GM19455 (cell line): ENCODE measurements around the gene KRTAP4-11.
"Not testable (repeated sequence)": the region's sequence is repeated elsewhere in the genome, so short reads cannot be mapped to it uniquely, and the experiment has no call there.

Experiments
- ATAC-seq: cut with Tn5 transposase; IDR thresholded peaks from one replicate; pipeline ENCODE4 v1.9.1; 2021; ENCODE audit not compliant: unreplicated experiment

Gene KRTAP4-11

DNA sequence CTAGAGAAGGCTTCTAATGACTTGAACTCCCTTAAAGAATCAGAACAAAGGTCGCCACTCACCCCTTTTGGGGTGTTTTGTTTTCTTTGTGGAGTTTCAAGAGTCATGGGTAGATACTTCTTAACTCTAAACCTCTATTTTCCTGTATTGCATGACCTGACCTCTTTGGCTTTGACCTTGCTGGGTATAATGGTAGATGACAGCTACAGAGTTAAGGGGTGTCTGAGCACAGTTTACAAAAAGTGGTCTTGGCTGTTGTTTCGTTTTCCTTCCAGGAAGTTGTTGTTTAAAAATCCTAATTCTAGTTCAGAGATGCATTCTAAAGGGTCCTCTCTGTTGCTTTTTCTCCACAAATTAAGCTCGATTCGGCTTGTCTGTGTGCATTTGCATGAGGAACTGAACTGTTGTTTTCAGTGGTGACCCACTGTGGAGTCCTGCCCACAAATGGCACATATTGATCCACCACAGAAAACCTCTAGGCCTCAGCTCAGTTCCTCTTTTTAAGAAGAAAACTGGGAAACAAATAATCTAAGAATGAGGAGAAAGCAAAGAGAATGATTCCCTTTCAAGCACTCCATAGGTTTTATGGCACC lies 29.3 kb downstream of the KRTAP4-11 start:
- ATAC-seq: not testable (repeated sequence)

DNA sequence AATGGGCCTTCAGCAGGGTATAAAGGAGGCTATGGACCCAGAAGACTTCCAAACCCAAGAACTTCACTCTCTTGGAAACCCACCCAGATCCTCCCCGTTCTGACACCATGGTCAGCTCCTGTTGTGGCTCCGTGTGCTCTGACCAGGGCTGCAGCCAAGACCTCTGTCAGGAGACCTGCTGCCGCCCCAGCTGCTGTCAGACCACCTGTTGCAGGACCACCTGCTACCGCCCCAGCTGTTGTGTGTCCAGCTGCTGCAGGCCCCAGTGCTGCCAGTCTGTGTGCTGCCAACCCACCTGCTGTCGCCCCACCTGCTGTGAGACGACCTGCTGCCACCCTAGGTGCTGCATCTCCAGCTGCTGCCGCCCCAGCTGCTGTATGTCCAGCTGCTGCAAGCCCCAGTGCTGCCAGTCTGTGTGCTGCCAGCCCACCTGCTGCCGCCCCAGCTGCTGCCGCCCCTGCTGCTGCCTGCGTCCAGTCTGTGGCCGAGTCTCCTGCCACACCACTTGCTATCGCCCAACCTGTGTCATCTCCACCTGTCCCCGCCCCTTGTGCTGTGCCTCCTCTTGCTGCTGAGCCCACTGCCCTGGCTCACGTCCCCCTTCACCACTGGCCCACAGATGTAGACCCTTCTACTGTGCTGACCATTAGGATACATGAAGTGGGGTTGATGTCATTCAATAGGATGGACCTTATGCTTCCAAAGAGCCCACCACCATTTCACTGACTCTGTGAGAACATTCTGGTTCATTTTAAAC lies 33.9 kb downstream of the KRTAP4-11 start, which contains the start of gene KRTAP4-7:
TSS of gene KRTAP4-7 (plus strand) at position 51 of the 757 bp plus-strand sequence. CDS start at position 108, 57 bp downstream.
- ATAC-seq: not testable (repeated sequence)

DNA sequence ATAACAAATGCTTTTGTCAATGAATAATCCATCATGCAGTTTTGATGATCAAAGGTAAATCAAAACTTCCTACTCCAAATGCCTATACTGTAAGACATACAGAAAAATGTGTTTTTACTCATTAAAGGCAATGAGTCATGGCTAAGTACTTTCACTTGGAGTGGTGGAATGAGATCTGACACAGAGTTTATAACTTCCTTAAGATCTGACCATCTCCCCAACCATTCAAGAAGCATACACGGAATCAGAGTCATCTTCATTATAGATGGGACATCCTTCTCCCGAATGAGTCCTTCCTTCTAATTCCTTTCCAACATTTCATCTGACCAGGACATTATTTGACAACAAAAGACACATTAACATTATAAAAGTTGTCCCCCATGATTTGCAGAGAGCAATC lies 34.7 kb downstream of the KRTAP4-11 start:
- ATAC-seq: not testable (repeated sequence)

DNA sequence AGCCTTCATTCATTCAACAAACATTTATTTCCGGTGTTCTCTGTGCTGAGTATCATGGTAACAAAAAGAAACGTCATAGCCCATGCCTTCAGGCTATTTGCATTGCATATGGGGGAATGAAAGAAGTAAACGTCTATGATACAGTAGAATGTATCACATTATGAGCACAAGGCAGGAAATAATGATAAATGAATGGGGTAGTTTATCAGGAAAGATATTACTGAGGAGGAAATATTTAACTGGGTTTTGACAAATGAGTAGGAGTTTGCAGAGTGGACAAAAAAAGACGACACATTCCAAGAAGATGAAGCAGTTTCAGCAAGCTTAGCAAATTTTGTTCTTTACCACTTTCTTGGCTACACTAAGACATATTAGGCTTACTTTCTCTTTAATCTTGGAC lies 35.5 kb downstream of the KRTAP4-11 start:
- no peak for ATAC-seq

- ATAC-seq: no peak
These were observed 41.4 kb downstream of the KRTAP4-11 start for GRCh38 chr17:41076788-41077187.

GRCh38 chr17:41073676-41074075 lies 44.5 kb downstream of the KRTAP4-11 start:
- no peak for ATAC-seq

DNA sequence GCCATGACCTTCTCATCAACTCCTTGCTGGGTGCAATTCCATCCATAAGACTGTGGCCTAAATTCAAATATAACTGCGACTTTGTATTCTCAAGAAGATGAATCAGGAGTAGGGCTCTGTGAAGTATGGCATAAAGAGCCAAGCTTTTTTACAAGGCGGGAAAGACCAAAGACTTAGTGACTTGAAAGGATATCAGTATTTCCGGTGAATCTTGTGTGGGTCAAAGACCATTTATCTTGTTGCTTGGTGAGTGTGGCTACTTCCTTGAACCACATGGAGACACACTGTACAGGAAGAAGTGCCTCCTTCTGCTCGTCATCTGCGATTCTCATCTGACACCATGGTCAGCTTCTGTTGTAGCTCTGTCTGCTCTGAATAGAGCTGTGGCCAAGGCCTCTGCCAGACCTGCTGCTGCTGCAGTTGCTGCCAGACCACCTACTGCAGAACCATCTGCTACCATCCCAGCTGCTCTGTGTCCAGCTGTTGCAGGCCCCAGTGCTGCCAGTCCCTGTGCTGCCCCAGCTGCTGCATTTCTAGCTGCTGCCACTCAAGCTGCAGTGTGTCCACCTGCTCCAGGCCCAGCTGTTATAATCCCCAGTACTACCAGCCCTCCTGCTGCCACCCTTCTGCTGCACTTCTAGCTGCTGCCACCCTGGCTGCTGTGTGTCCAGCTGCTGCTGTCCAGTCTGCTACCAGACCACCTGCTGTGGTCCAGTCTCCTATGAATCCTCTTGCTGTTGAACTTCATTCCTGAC lies 46.4 kb downstream of the KRTAP4-11 start:
- no peak for ATAC-seq

DNA sequence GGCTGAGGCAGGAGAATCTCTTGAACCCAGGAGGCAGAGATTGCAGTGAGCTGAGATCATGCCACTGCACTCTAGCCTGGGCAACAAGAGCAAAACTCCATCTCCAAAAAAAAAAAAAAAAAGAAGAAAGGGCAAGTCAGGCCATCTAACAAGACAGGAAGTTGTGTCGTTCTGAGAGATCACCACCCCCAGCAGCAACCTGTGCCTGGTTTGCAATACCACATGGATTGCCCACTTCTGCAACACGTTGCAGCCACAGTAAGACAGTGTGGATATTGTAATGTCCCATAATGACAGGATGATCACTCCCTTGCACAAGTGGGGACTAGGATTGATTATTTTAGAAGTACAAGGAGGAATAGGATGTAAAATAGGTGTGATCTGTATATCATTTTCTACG lies 49.1 kb downstream of the KRTAP4-11 start:
- no peak for ATAC-seq

DNA sequence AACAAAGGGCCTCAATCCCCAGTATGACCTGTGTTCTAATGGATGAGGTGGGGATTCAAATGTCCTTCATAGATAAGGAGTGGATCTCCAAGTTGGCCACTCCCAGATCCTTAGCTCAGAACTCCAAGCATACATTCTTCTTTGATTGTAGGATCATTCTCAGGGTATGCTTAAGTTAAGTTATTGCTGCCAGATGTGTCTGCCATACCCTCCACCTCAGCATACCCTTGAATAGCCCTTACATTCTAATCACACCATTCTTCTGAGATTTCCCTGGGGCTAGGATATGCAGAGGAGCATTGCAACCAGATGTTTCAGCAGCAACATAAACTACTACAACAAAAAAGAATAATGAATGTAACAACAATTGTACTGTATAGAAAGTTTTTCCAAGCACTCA lies 50.9 kb downstream of the KRTAP4-11 start:
- ATAC-seq: no peak
